H9 (cell line): Measurements from ENCODE around the gene GRB10. TPM values are rescaled to one million over a fixed set of nuclear protein-coding genes. Genes with fewer than 3 reads are reported as not detected.

ENCODE experiments used
- DNase-seq: peaks from one replicate; pipeline ENCODE4 v3.0.0-alpha.2; 2017
- H2AFZ ChIP-seq: one replicate; pipeline ENCODE4 v1.6.1; 2013; ENCODE audit warnings: mild to moderate bottlenecking, low read length, control low read depth, moderate library complexity
- H2AK5ac ChIP-seq: 2 replicates; pipeline ENCODE4 v1.6.1; 2013; ENCODE audit warnings: low read length, control low read depth, mixed read lengths; ENCODE audit not compliant: insufficient read length
- H2BK120ac ChIP-seq: one replicate; pipeline ENCODE4 v1.6.1; 2013; ENCODE audit warnings: low read depth, mild to moderate bottlenecking, low read length, control low read depth, inconsistent platforms; ENCODE audit not compliant: poor library complexity, severe bottlenecking
- H2BK12ac ChIP-seq: 2 replicates; pipeline ENCODE4 v1.6.1; 2013; ENCODE audit warnings: low read length, control low read depth, mixed read lengths, low read depth; ENCODE audit not compliant: insufficient read length
- H2BK15ac ChIP-seq: 2 replicates; pipeline ENCODE4 v1.6.1; 2013; ENCODE audit warnings: low read depth, low read length, control low read depth
- H2BK20ac ChIP-seq: one replicate; pipeline ENCODE4 v1.6.1; 2013; ENCODE audit warnings: low read depth, mild to moderate bottlenecking, low read length, control low read depth, inconsistent platforms; ENCODE audit not compliant: poor library complexity, severe bottlenecking
- H2BK5ac ChIP-seq: 2 replicates; pipeline ENCODE4 v1.6.1; 2013; ENCODE audit warnings: low read length, control low read depth, mixed read lengths; ENCODE audit not compliant: insufficient read length
- H3K14ac ChIP-seq: 2 replicates; pipeline ENCODE4 v1.6.1; 2013; ENCODE audit warnings: low read length, control low read depth; ENCODE audit not compliant: insufficient read depth
- H3K18ac ChIP-seq: 2 replicates; pipeline ENCODE4 v1.6.1; 2013; ENCODE audit warnings: low read depth, mild to moderate bottlenecking, mixed read lengths, low read length, control low read depth; ENCODE audit not compliant: insufficient read length
- H3K23ac ChIP-seq: 2 replicates; pipeline ENCODE4 v1.6.1; 2013; ENCODE audit warnings: low read length, control low read depth, mixed read lengths, low read depth; ENCODE audit not compliant: insufficient read length
- H3K23me2 ChIP-seq: 2 replicates; pipeline ENCODE4 v1.6.1; 2013; ENCODE audit warnings: low read depth, mild to moderate bottlenecking, mixed read lengths, low read length, control low read depth; ENCODE audit not compliant: insufficient read length, poor library complexity, severe bottlenecking
- H3K27ac ChIP-seq: 2 replicates; pipeline ENCODE4 v1.5.1; 2013; ENCODE audit warnings: low read length, control low read depth, mixed read lengths, low read depth; ENCODE audit not compliant: insufficient read length
- H3K27me3 ChIP-seq: 2 replicates; pipeline ENCODE4 v1.6.1; 2013; ENCODE audit warnings: low read length, control low read depth, inconsistent platforms; ENCODE audit not compliant: insufficient read depth
- H3K4ac ChIP-seq: 2 replicates; pipeline ENCODE4 v1.6.1; 2013; ENCODE audit warnings: low read depth, mild to moderate bottlenecking, control low read depth, inconsistent platforms, low read length, moderate library complexity
- H3K4me1 ChIP-seq: 2 replicates; pipeline ENCODE4 v1.6.1; 2013; ENCODE audit warnings: low read length, control low read depth, inconsistent platforms; ENCODE audit not compliant: insufficient read depth
- H3K4me2 ChIP-seq: 2 replicates; pipeline ENCODE4 v1.6.1; 2013; ENCODE audit warnings: low read length, control low read depth, mixed read lengths; ENCODE audit not compliant: insufficient read length, insufficient read depth
- H3K56ac ChIP-seq: 2 replicates; pipeline ENCODE4 v1.6.1; 2013; ENCODE audit warnings: low read depth, mild to moderate bottlenecking, mixed read lengths, low read length, control low read depth; ENCODE audit not compliant: insufficient read length
- H3K79me1 ChIP-seq: 2 replicates; pipeline ENCODE4 v1.6.1; 2013; ENCODE audit warnings: low read depth, mild to moderate bottlenecking, moderate library complexity, low read length, control low read depth, inconsistent platforms; ENCODE audit not compliant: insufficient read depth, poor library complexity, severe bottlenecking
- H3K79me2 ChIP-seq: 2 replicates; pipeline ENCODE4 v1.6.1; 2013; ENCODE audit warnings: low read length, control low read depth, inconsistent platforms; ENCODE audit not compliant: insufficient read depth
- H3K9ac ChIP-seq: 2 replicates; pipeline ENCODE4 v1.6.1; 2013; ENCODE audit warnings: low read length, control low read depth, mixed read lengths; ENCODE audit not compliant: insufficient read length; ENCODE audit errors: extremely low read depth
- H3K9me3 ChIP-seq: one replicate; pipeline ENCODE4 v1.6.1; 2013; ENCODE audit warnings: low read depth, low read length, inconsistent platforms; ENCODE audit not compliant: control insufficient read depth
- H3T11ph ChIP-seq: one replicate; pipeline ENCODE4 v1.6.1; 2013; ENCODE audit warnings: mild to moderate bottlenecking, low read length, control low read depth, inconsistent platforms
- H4K20me1 ChIP-seq: one replicate; pipeline ENCODE4 v1.6.1; 2013; ENCODE audit not compliant: control insufficient read depth, insufficient read length, insufficient read depth
- H4K5ac ChIP-seq: 2 replicates; pipeline ENCODE4 v1.6.1; 2013; ENCODE audit warnings: low read depth, mild to moderate bottlenecking, mixed read lengths, low read length, control low read depth; ENCODE audit not compliant: insufficient read length
- H4K8ac ChIP-seq: replicated peaks from 2 replicates; pipeline ENCODE4 v1.6.1; 2013; ENCODE audit warnings: low read length, control low read depth, mixed read lengths, low read depth; ENCODE audit not compliant: insufficient read length
- H4K91ac ChIP-seq: 2 replicates; pipeline ENCODE4 v1.6.1; 2013; ENCODE audit warnings: low read depth, mild to moderate bottlenecking, moderate library complexity, mixed read lengths, low read length, control low read depth; ENCODE audit not compliant: insufficient read length
- H3K27ac Mint-ChIP-seq, 3 experiments: 2 replicates in 2 of 3; 3 replicates in 1 of 3; pipeline ENCODE4 v1.8.0; 2020 to 2021; ENCODE audit warnings: mixed read lengths in 3 of 3, mild to moderate bottlenecking in 1 of 3, moderate library complexity in 1 of 3
- H3K27me3 Mint-ChIP-seq: 2 replicates; pipeline ENCODE4 v1.8.0; 2021; ENCODE audit warnings: low read depth, mild to moderate bottlenecking, moderate library complexity, mixed read lengths
- H3K36me3 Mint-ChIP-seq, 3 experiments: 2 replicates in 2 of 3; 3 replicates in 1 of 3; pipeline ENCODE4 v1.8.0; 2020 to 2021; ENCODE audit warnings: low read depth in 3 of 3, mixed read lengths in 3 of 3; ENCODE audit not compliant: insufficient read depth in 1 of 3
- H3K4me1 Mint-ChIP-seq, 2 experiments: 2 replicates each; pipeline ENCODE4 v1.8.0; 2020; ENCODE audit warnings: mixed read lengths in 2 of 2
- H3K4me3 Mint-ChIP-seq, 2 experiments: 2 replicates in 1 of 2; 3 replicates in 1 of 2; pipeline ENCODE4 v1.8.0; 2020 to 2021; ENCODE audit warnings: mild to moderate bottlenecking in 2 of 2, mixed read lengths in 2 of 2, moderate library complexity in 1 of 2
- H3K9me3 Mint-ChIP-seq, 2 experiments: 2 replicates in 1 of 2; 3 replicates in 1 of 2; pipeline ENCODE4 v1.8.0; 2020; ENCODE audit warnings: mild to moderate bottlenecking in 2 of 2, mixed read lengths in 2 of 2, moderate library complexity in 1 of 2
- CTCF ChIP-seq: fragments of 200-600 bp; sonication (generic); conservative IDR thresholded peaks from 3 replicates; pipeline ENCODE4 v1.8.0; 2021; ENCODE audit warnings: antibody characterized with exemption, mild to moderate bottlenecking
- WGBS: extraction: QIAGEN DNeasy Blood & Tissue Kit; methylation state at CpG from one replicate; pipeline ENCODE4 v1.1.7; 2013; ENCODE audit warnings: missing lambda C conversion rate, low lambda C conversion rate, mixed read lengths; ENCODE audit not compliant: insufficient read length; ENCODE audit errors: extremely low coverage; 5-methylcytosine and 5-hydroxymethylcytosine counted together
- total RNA-seq: library from RNA; stranded (reverse); gene quantifications from 2 replicates; pipeline ENCODE4 v1.2.1, GENCODE V29; 2021

The GRB10 gene
- total RNA-seq, 1 experiment from 2014 or later = 108 TPM

DNA sequence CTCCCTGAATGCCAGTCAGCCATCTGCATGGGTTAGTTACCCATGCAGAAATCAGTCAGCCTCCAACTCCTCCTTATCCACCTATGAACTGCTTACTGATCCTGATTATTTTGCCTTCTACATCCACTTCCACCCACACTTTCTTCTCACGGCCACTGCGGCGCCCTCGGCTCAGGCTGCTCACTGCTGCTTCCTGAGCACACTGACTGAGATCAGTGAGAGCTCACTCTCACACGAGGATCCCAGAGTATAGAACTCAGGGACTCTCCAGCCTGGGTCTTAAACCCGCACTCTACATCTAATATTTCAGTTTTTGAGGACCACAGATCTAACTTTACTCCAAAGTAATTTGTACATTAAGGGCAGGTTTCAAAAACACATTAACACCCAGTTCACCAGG lies 64.4 kb downstream of the GRB10 start:
- Histone ChIP-seq H2BK20ac (no peak overlapping the region), H2BK120ac (no peak overlapping the region), H3K9ac (no peak overlapping the region), H3K4me2 (no peak overlapping the region), H3K14ac (no peak overlapping the region), H4K20me1 (no peaks in the 10 kb centered on the region), H4K5ac (no peak overlapping the region), H2BK5ac (no peak overlapping the region), H3K4ac (no peak overlapping the region), H3K18ac (no peak overlapping the region), H3K23me2 (no peaks in the 10 kb centered on the region), H3K27me3 (no peaks in the 10 kb centered on the region), H2BK12ac (no peak overlapping the region), H3K4me1 (no peaks in the 10 kb centered on the region), H2AFZ (no peak overlapping the region), H3K56ac (no peak overlapping the region), H3K27ac (no peak overlapping the region), H3K79me1 (peaks cover 11% of the 10 kb centered on the region), H3T11ph (no peak overlapping the region), H2BK15ac (no peak overlapping the region), H4K91ac (no peak overlapping the region), H4K8ac (no peak overlapping the region), H3K23ac (no peak overlapping the region), H3K9me3 (no peaks in the 10 kb centered on the region), H3K79me2 (peaks cover 31% of the 10 kb centered on the region; the same call in 1 of the 2 replicates), H2AK5ac (no peak overlapping the region)
- Mint-ChIP-seq H3K36me3 (peaks cover 5 to 10% (median 5%) of the 10 kb centered on the region in 3 experiments; a peak in 6 of 7 replicates), H3K4me1 (peaks cover 26 to 30% of the 10 kb centered on the region in 2 experiments), H3K27ac (peak overlapping the region in 2 of 3 experiments; percentile 17 to 84; a peak in 4 of 7 replicates), H3K4me3 (no peak overlapping the region), H3K9me3 (no peaks in the 10 kb centered on the region; a peak in 1 of 5 replicates), H3K27me3 (no peaks in the 10 kb centered on the region)
- TF ChIP-seq CTCF = no peak
- DNase-seq = no peak
- no CpG with 5 or more reads among the region's 6 CpGs for whole genome bisulfite sequencing
